B cell (primary cell): ENCODE measurements around the gene RBM20. TPM values are rescaled to one million over a fixed set of nuclear protein-coding genes. Genes with fewer than 3 reads are reported as not detected.

Experiments
- ATAC-seq: fragments of 200-7000 bp; cut with Tn5 transposase; one replicate; pipeline ENCODE4 v1.10.0; 2021; ENCODE audit warnings: low read depth, mild to moderate bottlenecking, moderate number of reproducible peaks, moderate library complexity
- CTCF ChIA-PET: fragments of 350-600 bp; sonication (Branson Sonifier 250); formaldehyde crosslinking; loops from one replicate; lab custom pipeline; 2021; ENCODE audit warnings: antibody characterized with exemption, inconsistent platforms; lab: Charles Lee
- POLR2A ChIA-PET: fragments of 350-600 bp; sonication (Branson Sonifier 250); formaldehyde crosslinking; loops from one replicate; lab custom pipeline; 2021; ENCODE audit warnings: antibody characterized with exemption; lab: Charles Lee
- DNase-seq: peaks from one replicate; pipeline ENCODE4 v3.0.0; 2013
- H2AFZ ChIP-seq: 2 replicates; pipeline ENCODE4 v1.6.1; 2012; ENCODE audit warnings: mild to moderate bottlenecking, low read depth, low read length; ENCODE audit not compliant: insufficient read depth, poor library complexity, severe bottlenecking
- H3K27ac ChIP-seq, 2 donors: 1 replicate in 1 of 2; 2 replicates in 1 of 2; pipeline ENCODE4 v1.5.1; 2012 to 2013; ENCODE audit warnings: low read length in 2 of 2, mild to moderate bottlenecking in 2 of 2, moderate library complexity in 1 of 2
- H3K27me3 ChIP-seq, 4 experiments: fragments of 200-600 bp in 1 of 4; sonication (generic) in 1 of 4; replicated peaks in 1 of 4; 1 replicate in 2 of 4; 2 replicates in 2 of 4; pipeline versions ENCODE4 v1.6.1 to v1.7.0; 2013 to 2016; ENCODE audit warnings: low read length in 3 of 4, mild to moderate bottlenecking in 2 of 4, mixed read lengths in 1 of 4, moderate library complexity in 1 of 4; ENCODE audit not compliant: insufficient read depth in 4 of 4, control insufficient read depth in 3 of 4; ENCODE audit errors: control extremely low read depth in 1 of 4
- H3K36me3 ChIP-seq, 2 experiments: replicated peaks in 1 of 2; 1 replicate in 1 of 2; 2 replicates in 1 of 2; pipeline versions ENCODE4 v1.6.1 to v1.7.1; 2013; ENCODE audit warnings: low read length in 1 of 2; ENCODE audit not compliant: insufficient read depth in 2 of 2, control insufficient read depth in 1 of 2; ENCODE audit errors: control extremely low read depth in 1 of 2, extremely low read depth in 1 of 2
- H3K4me1 ChIP-seq, 2 donors: fragments of 200-600 bp in 1 of 2; sonication (generic) in 1 of 2; 1 replicate in 1 of 2; 2 replicates in 1 of 2; pipeline versions ENCODE4 v1.5.1 to v1.6.1; 2013 to 2017; ENCODE audit warnings: low read length in 2 of 2; ENCODE audit not compliant: control insufficient read depth in 2 of 2, insufficient read depth in 2 of 2
- H3K4me2 ChIP-seq: replicated peaks from 2 replicates; pipeline ENCODE3; 2012; ENCODE audit warnings: mild to moderate bottlenecking, low read depth, low read length; ENCODE audit not compliant: poor library complexity, severe bottlenecking
- H3K4me3 ChIP-seq, 5 experiments: fragments of 200-600 bp in 1 of 5; sonication (generic) in 1 of 5; 1 replicate in 3 of 5; 2 replicates in 2 of 5; pipeline versions ENCODE4 v1.5.1 to v1.7.0; 2011 to 2016; ENCODE audit warnings: low read length in 4 of 5, mild to moderate bottlenecking in 4 of 5, low read depth in 2 of 5, control low read depth in 1 of 5, moderate library complexity in 1 of 5; ENCODE audit not compliant: insufficient read depth in 1 of 5; ENCODE audit errors: control extremely low read depth in 1 of 5, extremely low read depth in 1 of 5
- H3K79me2 ChIP-seq: fragments of 200-600 bp; sonication (generic); one replicate; pipeline ENCODE4 v1.6.0; 2016; ENCODE audit warnings: low read length; ENCODE audit not compliant: control insufficient read depth, insufficient read depth
- H3K9ac ChIP-seq: fragments of 200-600 bp; sonication (generic); 2 replicates; pipeline ENCODE4 v1.6.1; 2017; ENCODE audit warnings: mild to moderate bottlenecking, low read length, moderate library complexity
- H3K9me3 ChIP-seq, 3 donors: one replicate each; pipeline versions ENCODE4 v1.6.1 to v1.7.1; 2013; ENCODE audit warnings: low read length in 2 of 3; ENCODE audit not compliant: control insufficient read depth in 2 of 3, insufficient read depth in 1 of 3; ENCODE audit errors: control extremely low read depth in 1 of 3
- H4K20me1 ChIP-seq: 2 replicates; pipeline ENCODE4 v1.6.0; 2012; ENCODE audit warnings: mild to moderate bottlenecking, low read length; ENCODE audit not compliant: insufficient read depth, control insufficient read depth, poor library complexity, severe bottlenecking
- H3K27ac Mint-ChIP-seq: one replicate; pipeline ENCODE4 v1.8.0; 2021; ENCODE audit warnings: mixed read lengths
- H3K27me3 Mint-ChIP-seq: one replicate; pipeline ENCODE4 v1.8.0; 2021; ENCODE audit warnings: mixed read lengths
- H3K4me1 Mint-ChIP-seq: one replicate; pipeline ENCODE4 v1.8.0; 2021; ENCODE audit warnings: mixed read lengths
- H3K4me3 Mint-ChIP-seq: one replicate; pipeline ENCODE4 v1.8.0; 2021; ENCODE audit warnings: mixed read lengths
- H3K9me3 Mint-ChIP-seq: one replicate; pipeline ENCODE4 v1.8.0; 2022; ENCODE audit warnings: mixed read lengths; ENCODE audit not compliant: insufficient read depth
- EZH2 ChIP-seq: IDR thresholded peaks from 2 replicates; pipeline ENCODE4 v1.6.1; 2012; ENCODE audit warnings: borderline replicate concordance, low read depth, mild to moderate bottlenecking, moderate library complexity, low read length; ENCODE audit not compliant: insufficient read depth, poor library complexity, severe bottlenecking
- WGBS: methylation state at CpG from one replicate; pipeline ENCODE4 v1.1.5; 2013; ENCODE audit warnings: missing lambda C conversion rate; ENCODE audit not compliant: insufficient coverage; 5-methylcytosine and 5-hydroxymethylcytosine counted together
- intact Hi-C: fragments of 100-400 bp; cut with micrococcal nuclease; formaldehyde crosslinking; loops from one replicate; pipeline ENCODE4 v1.10.0; 2022
- polyA plus RNA-seq: library from polyadenylated mRNA; depleted of rRNA; stranded (reverse); fragments of >200 nt; gene quantifications from 2 replicates; pipeline ENCODE4 v1.2.3, GENCODE V29; 2012
- total RNA-seq, 2 donors: library from RNA; stranded (reverse); fragments of 120-200 nt in 1 of 2; gene quantifications; 1 replicate in 1 of 2; 2 replicates in 1 of 2; pipeline versions ENCODE4 v1.2.3 to v1.2.4, GENCODE V29; 2013 to 2022
- TF ChIP-seq, protein P1 (sequence below): fragments of 200-600 bp; IDR thresholded peaks from one replicate; pipeline ENCODE4 v1.8.0; 2022; ENCODE audit warnings: antibody characterized with exemption, mild to moderate bottlenecking

The RBM20 gene
- total and polyA plus RNA-seq, 2 donors (not counting 1 experiment from before 2014, with no cell fraction given) = not detected

DNA sequence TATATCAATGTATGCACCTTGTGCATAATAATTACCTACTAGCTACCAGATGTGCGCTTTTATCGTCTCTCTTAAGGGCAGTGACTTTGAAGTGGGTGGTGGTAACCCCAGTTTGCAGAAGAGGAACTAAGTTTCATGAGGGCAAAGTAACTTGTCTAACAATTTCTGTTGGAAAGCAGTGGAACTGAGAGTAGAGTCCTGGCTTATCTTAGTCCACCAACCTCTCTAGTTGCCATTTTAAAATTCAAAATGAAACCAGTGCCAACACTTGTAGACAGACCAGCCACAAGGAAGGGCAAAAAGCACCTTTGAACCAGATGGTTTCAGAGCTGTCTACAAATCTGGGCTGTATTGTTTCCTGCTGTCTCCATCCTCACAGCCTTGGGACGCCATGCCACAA, 32.0 kb upstream of the RBM20 start:
- no peak overlapping the region for H3K4me2 ChIP-seq
- peak overlapping the region; percentile 46 for H3K27ac Mint-ChIP-seq
- no peak overlapping the region for H3K4me3 Mint-ChIP-seq

DNA sequence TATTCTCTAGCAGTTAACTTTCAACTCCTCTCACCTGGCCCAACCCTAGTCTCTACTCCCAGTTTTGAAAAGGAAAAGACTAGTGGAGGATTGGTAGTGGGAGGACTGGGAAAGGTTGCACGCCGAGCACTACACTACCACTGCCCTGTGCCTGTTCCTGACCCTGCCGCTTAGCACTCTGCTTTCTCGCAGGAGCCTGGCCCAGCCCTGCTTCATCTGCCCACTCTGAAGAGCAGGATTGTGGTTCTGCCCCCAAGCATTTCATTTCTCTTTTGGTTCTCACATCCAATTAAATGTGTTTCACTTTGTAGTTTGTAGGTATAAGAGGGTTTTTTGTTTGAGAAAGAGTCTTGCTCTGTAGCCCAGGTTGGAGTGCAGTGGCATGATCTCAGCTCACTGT, 31.5 kb upstream of the RBM20 start:
- H3K9ac ChIP-seq = no peak overlapping the region
- no peak overlapping the region for H3K4me3 Mint-ChIP-seq
- no peak overlapping the region for H2AFZ ChIP-seq
- no peaks in the 10 kb centered on the region for H3K9me3 Mint-ChIP-seq
- no peaks in the 10 kb centered on the region for H3K9me3 ChIP-seq
- peaks cover 18% of the 10 kb centered on the region for H3K4me1 Mint-ChIP-seq
- no peak for ATAC-seq
- no peak for DNase-seq
- WGBS = 91% methylated on average over 4 of the region's 4 CpGs
- ChIA-PET CTCF (interaction anchor here (0.9 to 2.8 kb wide), 8 partner anchors 12 to 1524 kb away, joined by 3 to 15 read pairs (median 6); no protein-coding TSS in a partner anchor), POLR2A (no interaction called here)
- H3K27me3 Mint-ChIP-seq = no peaks in the 10 kb centered on the region
- no peak overlapping the region for H3K4me3 ChIP-seq
- H3K27ac Mint-ChIP-seq = peak overlapping the region; percentile 46
- no peak overlapping the region for H3K27ac ChIP-seq
- H3K4me2 ChIP-seq = no peak overlapping the region
- H3K4me1 ChIP-seq = peaks cover 4 to 6% of the 10 kb centered on the region in 2 donors
- no peaks in the 10 kb centered on the region for H3K27me3 ChIP-seq
- no peaks in the 10 kb centered on the region for H3K36me3 ChIP-seq
- no peaks in the 10 kb centered on the region for H4K20me1 ChIP-seq
- TF ChIP-seq, protein P1, sequence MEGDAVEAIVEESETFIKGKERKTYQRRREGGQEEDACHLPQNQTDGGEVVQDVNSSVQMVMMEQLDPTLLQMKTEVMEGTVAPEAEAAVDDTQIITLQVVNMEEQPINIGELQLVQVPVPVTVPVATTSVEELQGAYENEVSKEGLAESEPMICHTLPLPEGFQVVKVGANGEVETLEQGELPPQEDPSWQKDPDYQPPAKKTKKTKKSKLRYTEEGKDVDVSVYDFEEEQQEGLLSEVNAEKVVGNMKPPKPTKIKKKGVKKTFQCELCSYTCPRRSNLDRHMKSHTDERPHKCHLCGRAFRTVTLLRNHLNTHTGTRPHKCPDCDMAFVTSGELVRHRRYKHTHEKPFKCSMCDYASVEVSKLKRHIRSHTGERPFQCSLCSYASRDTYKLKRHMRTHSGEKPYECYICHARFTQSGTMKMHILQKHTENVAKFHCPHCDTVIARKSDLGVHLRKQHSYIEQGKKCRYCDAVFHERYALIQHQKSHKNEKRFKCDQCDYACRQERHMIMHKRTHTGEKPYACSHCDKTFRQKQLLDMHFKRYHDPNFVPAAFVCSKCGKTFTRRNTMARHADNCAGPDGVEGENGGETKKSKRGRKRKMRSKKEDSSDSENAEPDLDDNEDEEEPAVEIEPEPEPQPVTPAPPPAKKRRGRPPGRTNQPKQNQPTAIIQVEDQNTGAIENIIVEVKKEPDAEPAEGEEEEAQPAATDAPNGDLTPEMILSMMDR = no peak
- no peak for TF ChIP-seq EZH2
- no peaks in the 10 kb centered on the region for H3K79me2 ChIP-seq
- intact Hi-C loops = loop anchor here (5.0 kb wide), 2 partner anchors 260 to 1525 kb away; partner anchors contain the start of gene PDCD4

More for the DNA sequence above, 32.0 kb upstream of the RBM20 start:
- Histone ChIP-seq H3K9ac (no peak overlapping the region), H3K36me3 (no peaks in the 10 kb centered on the region), H3K27me3 (no peaks in the 10 kb centered on the region), H4K20me1 (no peaks in the 10 kb centered on the region), H2AFZ (no peak overlapping the region), H3K79me2 (no peaks in the 10 kb centered on the region), H3K27ac (no peak overlapping the region), H3K4me1 (peaks cover 4 to 6% of the 10 kb centered on the region in 2 donors), H3K4me3 (no peak overlapping the region), H3K9me3 (no peaks in the 10 kb centered on the region)
- Mint-ChIP-seq H3K27me3 (no peaks in the 10 kb centered on the region), H3K4me1 (peaks cover 18% of the 10 kb centered on the region), H3K9me3 (no peaks in the 10 kb centered on the region)
- 50% methylated on average over 1 of the region's 3 CpGs for WGBS
- ChIA-PET POLR2A (no interaction called here), CTCF (interaction anchor here (1.0 to 2.8 kb wide), 9 partner anchors 8 to 1525 kb away, joined by 3 to 15 read pairs (median 6); no protein-coding TSS in a partner anchor)
- ATAC-seq = no peak
- DNase-seq = peak; percentile 25
- TF ChIP-seq EZH2 = no peak
- TF ChIP-seq, protein P1 = no peak
- intact Hi-C loops = loop anchor here (5.0 kb wide), 2 partner anchors 260 to 1525 kb away; partner anchors contain the start of gene PDCD4
